GM12864 (cell line): ENCODE measurements around the gene HRH3.

Experiments
- DNase-seq: peaks from one replicate; pipeline ENCODE4 v3.0.0-alpha.2; 2011; ENCODE audit warnings: low read depth
- H3K4me3 ChIP-seq: 2 replicates; pipeline ENCODE4 v1.5.1; 2011; ENCODE audit warnings: mild to moderate bottlenecking, low read depth, low read length, control low read depth
- CTCF ChIP-seq: IDR thresholded peaks from 2 replicates; pipeline ENCODE4 v1.5.1; 2011; ENCODE audit warnings: low read depth, mild to moderate bottlenecking, moderate library complexity, low read length, control low read depth, inconsistent platforms; ENCODE audit errors: missing control alignments

Gene HRH3

GRCh38 chr20:62182469-62183425, 37.3 kb downstream of the HRH3 start, which contains the start of gene MTG2:
TSS of gene MTG2 (plus strand) at chr20:62183028. CDS start at chr20:62193421, 10,393 bp downstream.
- peak; percentile 87 for DNase-seq
- no peak for TF ChIP-seq CTCF
- H3K4me3 ChIP-seq = peak within 1 kb of the TSS; percentile 66

- H3K4me3 ChIP-seq = peak overlapping the region; percentile 66
- no peak for TF ChIP-seq CTCF
- DNase-seq = no peak
Observed at GRCh38 chr20:62181808-62182207, 38.3 kb downstream of the HRH3 start.

- DNase-seq = no peak
- no peak overlapping the region for H3K4me3 ChIP-seq
- TF ChIP-seq CTCF = no peak
Observed at GRCh38 chr20:62179162-62179504, 40.9 kb downstream of the HRH3 start.

- no peak for TF ChIP-seq CTCF
- no peak overlapping the region for H3K4me3 ChIP-seq
- no peak for DNase-seq
Observed at GRCh38 chr20:62178316-62179161, 41.5 kb downstream of the HRH3 start.

- no peak for TF ChIP-seq CTCF
- no peak for DNase-seq
- H3K4me3 ChIP-seq = no peak overlapping the region
Observed at GRCh38 chr20:62177307-62177706, 42.8 kb downstream of the HRH3 start.

GRCh38 chr20:62176866-62177265, 43.2 kb downstream of the HRH3 start:
- TF ChIP-seq CTCF = no peak
- H3K4me3 ChIP-seq = no peak overlapping the region
- no peak for DNase-seq
